WERI-Rb-1 (cell line): ENCODE measurements around the gene WDR87.

Experiments used
- DNase-seq: peaks from one replicate; pipeline ENCODE4 v3.0.0-alpha.2; 2020
- H3K27ac ChIP-seq: fragments of 250-450 bp; sonication (Bioruptor Pico); 2 replicates; pipeline ENCODE4 v1.5.1; 2020; ENCODE audit warnings: mild to moderate bottlenecking, moderate library complexity
- H3K27me3 ChIP-seq: fragments of 250-450 bp; sonication (Bioruptor Pico); 2 replicates; pipeline ENCODE4 v1.5.1; 2021; ENCODE audit warnings: mild to moderate bottlenecking, low read depth, moderate library complexity; ENCODE audit not compliant: insufficient read depth, severe bottlenecking
- H3K36me3 ChIP-seq: fragments of 250-450 bp; sonication (Bioruptor Pico); 2 replicates; pipeline ENCODE4 v1.5.1; 2020; ENCODE audit warnings: mild to moderate bottlenecking, moderate library complexity
- H3K4me3 ChIP-seq: 2 replicates; pipeline ENCODE4 v1.5.1; 2011; ENCODE audit warnings: low read depth, mild to moderate bottlenecking, control low read depth, low read length
- H3K9me3 ChIP-seq: fragments of 250-450 bp; sonication (Bioruptor Pico); 2 replicates; pipeline ENCODE4 v1.5.1; 2021; ENCODE audit warnings: mild to moderate bottlenecking, moderate library complexity; ENCODE audit not compliant: severe bottlenecking
- CTCF ChIP-seq: IDR thresholded peaks from 2 replicates; pipeline ENCODE4 v1.5.1; 2011; ENCODE audit warnings: low read depth, mild to moderate bottlenecking, control low read depth, inconsistent platforms, low read length

The WDR87 gene

GRCh38 chr19:37885392-37885791 lies 21.0 kb downstream of the WDR87 start:
- DNase-seq = no peak
- Histone ChIP-seq H3K36me3 (no peaks in the 10 kb centered on the region), H3K27me3 (peaks cover 36% of the 10 kb centered on the region), H3K4me3 (no peak overlapping the region), H3K27ac (no peak overlapping the region), H3K9me3 (peaks cover 32% of the 10 kb centered on the region)
- TF ChIP-seq CTCF = no peak

GRCh38 chr19:37877147-37877546 lies 29.2 kb downstream of the WDR87 start:
- Histone ChIP-seq H3K27me3 (no peaks in the 10 kb centered on the region), H3K27ac (no peak overlapping the region), H3K9me3 (peaks cover 6% of the 10 kb centered on the region), H3K4me3 (no peak overlapping the region), H3K36me3 (no peaks in the 10 kb centered on the region)
- no peak for DNase-seq
- no peak for TF ChIP-seq CTCF

GRCh38 chr19:37876032-37876431 lies 30.4 kb downstream of the WDR87 start:
- no peak for DNase-seq
- Histone ChIP-seq H3K27ac (no peak overlapping the region), H3K4me3 (no peak overlapping the region), H3K9me3 (no peaks in the 10 kb centered on the region), H3K36me3 (no peaks in the 10 kb centered on the region), H3K27me3 (no peaks in the 10 kb centered on the region)
- TF ChIP-seq CTCF = no peak

- no peak overlapping the region for H3K4me3 ChIP-seq
- TF ChIP-seq CTCF = no peak
- no peaks in the 10 kb centered on the region for H3K36me3 ChIP-seq
- H3K27ac ChIP-seq = no peak overlapping the region
- no peak for DNase-seq
- H3K9me3 ChIP-seq = peaks cover 4% of the 10 kb centered on the region
- H3K27me3 ChIP-seq = no peaks in the 10 kb centered on the region
Measured at GRCh38 chr19:37874784-37875183, 31.6 kb downstream of the WDR87 start.

GRCh38 chr19:37872383-37872782 lies 34.0 kb downstream of the WDR87 start:
- Histone ChIP-seq H3K4me3 (no peak overlapping the region), H3K27me3 (no peaks in the 10 kb centered on the region), H3K36me3 (no peaks in the 10 kb centered on the region), H3K9me3 (peaks cover 5% of the 10 kb centered on the region), H3K27ac (no peak overlapping the region)
- no peak for TF ChIP-seq CTCF
- no peak for DNase-seq

- no peak for TF ChIP-seq CTCF
- Histone ChIP-seq H3K4me3 (no peak overlapping the region), H3K27me3 (no peaks in the 10 kb centered on the region), H3K36me3 (no peaks in the 10 kb centered on the region), H3K9me3 (peaks cover 5% of the 10 kb centered on the region), H3K27ac (no peak overlapping the region)
- DNase-seq = no peak
Measured at GRCh38 chr19:37869766-37870340, 36.5 kb downstream of the WDR87 start.
